ENCODE data around the gene CYP19A1.

DNA sequence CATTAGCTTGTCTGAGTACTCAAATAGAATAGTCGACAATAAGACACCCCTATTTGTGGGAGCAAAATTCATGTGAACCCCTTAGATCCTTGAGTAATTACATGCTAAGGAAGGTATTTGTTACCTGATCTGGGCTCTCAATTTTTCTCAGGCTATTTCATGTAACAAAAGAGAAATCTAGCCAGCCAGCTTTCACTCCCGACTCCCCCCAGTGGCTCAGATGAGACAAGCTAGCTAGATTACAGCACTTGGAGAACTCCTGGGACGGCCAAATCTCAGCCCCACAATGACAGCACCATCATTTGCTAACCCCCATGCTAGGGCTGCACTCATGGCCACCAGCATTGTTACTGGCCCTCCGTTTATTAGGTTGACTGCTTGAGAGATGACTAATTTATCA is 44.4 kb upstream of the CYP19A1 start:
- TF ChIP-seq, protein P1, sequence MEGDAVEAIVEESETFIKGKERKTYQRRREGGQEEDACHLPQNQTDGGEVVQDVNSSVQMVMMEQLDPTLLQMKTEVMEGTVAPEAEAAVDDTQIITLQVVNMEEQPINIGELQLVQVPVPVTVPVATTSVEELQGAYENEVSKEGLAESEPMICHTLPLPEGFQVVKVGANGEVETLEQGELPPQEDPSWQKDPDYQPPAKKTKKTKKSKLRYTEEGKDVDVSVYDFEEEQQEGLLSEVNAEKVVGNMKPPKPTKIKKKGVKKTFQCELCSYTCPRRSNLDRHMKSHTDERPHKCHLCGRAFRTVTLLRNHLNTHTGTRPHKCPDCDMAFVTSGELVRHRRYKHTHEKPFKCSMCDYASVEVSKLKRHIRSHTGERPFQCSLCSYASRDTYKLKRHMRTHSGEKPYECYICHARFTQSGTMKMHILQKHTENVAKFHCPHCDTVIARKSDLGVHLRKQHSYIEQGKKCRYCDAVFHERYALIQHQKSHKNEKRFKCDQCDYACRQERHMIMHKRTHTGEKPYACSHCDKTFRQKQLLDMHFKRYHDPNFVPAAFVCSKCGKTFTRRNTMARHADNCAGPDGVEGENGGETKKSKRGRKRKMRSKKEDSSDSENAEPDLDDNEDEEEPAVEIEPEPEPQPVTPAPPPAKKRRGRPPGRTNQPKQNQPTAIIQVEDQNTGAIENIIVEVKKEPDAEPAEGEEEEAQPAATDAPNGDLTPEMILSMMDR (IDR thresholded peaks at IDR 0.05; ENCODE audit: poor library complexity) = peak; percentile 53
- no peak for TF ChIP-seq EZH2 (IDR thresholded peaks at IDR 0.05; ENCODE audit: borderline replicate concordance)
